Left cardiac atrium (tissue), 2 donors: ENCODE data around the gene NCF4. TPM values are rescaled to one million over a fixed set of nuclear protein-coding genes. Genes with fewer than 3 reads are reported as not detected.

Experiments used
- total RNA-seq, 2 donors: library from RNA; stranded (reverse); fragmentation: NEBNext Ultra II Directional; extraction: Animal tissue kit (Norgen Biotek cat#: 25700); gene quantifications; one replicate each; pipeline ENCODE4 v1.2.1, GENCODE V29; 2021
- donor health status: DM: no; HTN: yes; CAD: no; lungs with severe emphysema.
- donor health status: DM: yes; HTN: yes; CAD: no.

NCF4 gene
- total RNA-seq, 2 donors from 2014 or later = 10.9 to 16.6 TPM

Other genes with a start within 250 kb of the NCF4 start
- gene CACNG2, start 157.3 kb upstream of the NCF4 start, total RNA-seq = not detected
- gene IFT27, start 84.9 kb upstream of the NCF4 start, total RNA-seq = 10 to 100 TPM; 27.6 to 28.1 TPM
- gene PVALB, start 44.0 kb upstream of the NCF4 start, total RNA-seq = not detected
- gene CSF2RB, start 52.6 kb downstream of the NCF4 start, total RNA-seq = 1 to 10 TPM; 4.7 to 6.0 TPM
- gene TST, start 158.4 kb downstream of the NCF4 start, total RNA-seq = 10 to 100 TPM; 33.3 to 35.5 TPM
- 10 to 100 TPM; 48.2 to 51.2 TPM for gene MPST, start 158.7 kb downstream of the NCF4 start, total RNA-seq
- 10 to 100 TPM; 27.7 to 50.6 TPM for gene KCTD17, start 190.7 kb downstream of the NCF4 start, total RNA-seq
- not detected for gene TMPRSS6, start 248.7 kb downstream of the NCF4 start, total RNA-seq